CD4-positive, alpha-beta T cell treated with Interleukin-12 subunit alpha and Interleukin-12 subunit beta, for 1 hour (primary cell): ENCODE results near the gene RPL22L1.
"Not testable (repeated sequence)": the region's sequence is repeated elsewhere in the genome, so short reads cannot be mapped to it uniquely, and the experiment has no call there.

ENCODE experiments used
- DNase-seq: peaks from one replicate; pipeline ENCODE4 v3.0.0-alpha.2; 2020

Gene RPL22L1

GRCh38 chr3:170877311-170877710 lies 7.3 kb upstream of the RPL22L1 start:
- DNase-seq, result not testable (repeated sequence)

GRCh38 chr3:170876537-170876936 lies 6.5 kb upstream of the RPL22L1 start:
- no peak for DNase-seq

- peak; percentile 19 for DNase-seq
These were observed 780 bp downstream of the RPL22L1 start for GRCh38 chr3:170869239-170869590.

- DNase-seq, result no peak
These were observed 1.3 kb downstream of the RPL22L1 start for GRCh38 chr3:170868577-170869238.

GRCh38 chr3:170867143-170867937 lies 2.7 kb downstream of the RPL22L1 start:
- no peak for DNase-seq

- DNase-seq, result no peak
These were observed 3.5 kb downstream of the RPL22L1 start for GRCh38 chr3:170866499-170866898.

GRCh38 chr3:170865209-170866094 lies 4.5 kb downstream of the RPL22L1 start:
- DNase-seq, result no peak

- no peak for DNase-seq
These were observed 5.3 kb downstream of the RPL22L1 start for GRCh38 chr3:170864525-170865208.

- no peak for DNase-seq
These were observed 6.2 kb downstream of the RPL22L1 start for GRCh38 chr3:170863816-170864215.

- DNase-seq, result no peak
These were observed 7.2 kb downstream of the RPL22L1 start for GRCh38 chr3:170862618-170863374.

- no peak for DNase-seq
These were observed 11.4 kb downstream of the RPL22L1 start for GRCh38 chr3:170858599-170858998.

- no peak for DNase-seq
These were observed 17.7 kb downstream of the RPL22L1 start for GRCh38 chr3:170852324-170852723.

- DNase-seq, result no peak
These were observed 21.6 kb downstream of the RPL22L1 start for GRCh38 chr3:170848292-170848917.

- DNase-seq, result no peak
These were observed 25.6 kb downstream of the RPL22L1 start for GRCh38 chr3:170844377-170844776.

- no peak for DNase-seq
These were observed 29.6 kb downstream of the RPL22L1 start for GRCh38 chr3:170840291-170840859.

GRCh38 chr3:170839518-170840100 lies 30.4 kb downstream of the RPL22L1 start:
- no peak for DNase-seq

GRCh38 chr3:170836491-170836890 lies 33.5 kb downstream of the RPL22L1 start:
- no peak for DNase-seq

- no peak for DNase-seq
These were observed 34.7 kb downstream of the RPL22L1 start for GRCh38 chr3:170835336-170835735.

- DNase-seq, result no peak
These were observed 39.4 kb downstream of the RPL22L1 start for GRCh38 chr3:170830580-170830979.

- no peak for DNase-seq
These were observed 40.3 kb downstream of the RPL22L1 start for GRCh38 chr3:170829546-170830272.
